ENCODE data around the gene GRAMD1A. TPM values are rescaled to one million over a fixed set of nuclear protein-coding genes. Genes with fewer than 3 reads are reported as not detected.

The GRAMD1A gene
- total and polyA plus RNA-seq, 9 of the 15 experiments (the other 6 are each of a cell fraction or from before 2014, with no cell fraction given) = 1.4 to 63.8 (median 38.5) TPM

- no peaks in the 10 kb centered on the region for H3K36me3 ChIP-seq (ENCODE audit: control insufficient read depth, insufficient read depth, low read length)
- H3K9me1 ChIP-seq (ENCODE audit: control insufficient read depth, insufficient read depth, low read length) = no peaks in the 10 kb centered on the region
- BruUV-seq (replicated peaks) = no TSS peak
- no peak overlapping the region for H3K4me2 ChIP-seq (ENCODE audit: insufficient read depth, low read length)
- H3K4me1 ChIP-seq (replicated peaks in 1 of 2; ENCODE audit: control insufficient read depth in 2 of 2, insufficient read depth in 2 of 2, low read length in 2 of 2) = peaks cover 0 to 7% of the 10 kb centered on the region in 2 experiments; a peak in 2 of 5 replicates
- no peaks in the 10 kb centered on the region for H3K9me3 ChIP-seq (replicated peaks; ENCODE audit: control insufficient read depth, insufficient read depth, low read depth, low read length)
- intact Hi-C loops (cut with micrococcal nuclease) (no loop called here), in situ Hi-C loops (cut with MboI) (no loop called here)
- no peak overlapping the region for H3K27ac ChIP-seq (ENCODE audit: extremely low read depth, low read depth, low read length)
- no peak overlapping the region for H2AFZ ChIP-seq (ENCODE audit: low read depth, low read length)
- ATAC-seq = no peak
- TF ChIP-seq ZKSCAN1 (IDR thresholded peaks at IDR 0.05; ENCODE audit: low read depth, low read length) (peak; percentile 88), ZBTB12 (CRISPR knock-in tag; IDR thresholded peaks at IDR 0.05) (no peak)
- H3K27me3 ChIP-seq (ENCODE audit: control insufficient read depth in 2 of 2, insufficient read depth in 2 of 2, low read length in 2 of 2) = 0 out of 5 replicates have a peak, but pooled peaks cover 0 to 4% of the 10 kb centered on the region in 2 experiments
- ChIA-PET CTCF (ENCODE audit: low intra/inter-chr PET ratio) (no interaction called here), POLR2A (interaction anchor here (0.7 kb wide), 1 partner anchor 10 kb away, joined by 3 read pairs; no protein-coding TSS in a partner anchor)
- no peak for FAIRE-seq
- 37% methylated on average over 8 of the region's 8 CpGs for WGBS (ENCODE audit: insufficient coverage, low coverage, missing lambda C conversion rate)
- no peak overlapping the region for H3K4me3 ChIP-seq
- no peak for DNase-seq (ENCODE audit: extremely low read depth in 1 of 4, low spot score in 3 of 4)
- H3K79me2 ChIP-seq (ENCODE audit: control insufficient read depth, insufficient read depth, low read length) = no peaks in the 10 kb centered on the region
- H3K9ac ChIP-seq (ENCODE audit: insufficient read depth in 1 of 2, low read depth in 2 of 2, low read length in 2 of 2) = no peak overlapping the region
- H4K20me1 ChIP-seq (replicated peaks; ENCODE audit: control insufficient read depth, insufficient read depth, low read length) = no peaks in the 10 kb centered on the region
Observed at GRCh38 chr19:35052599-35053190, 52.6 kb downstream of the GRAMD1A start.

GRCh38 chr19:35053667-35054293 is 53.7 kb downstream of the GRAMD1A start:
- H3K36me3 ChIP-seq (ENCODE audit: control insufficient read depth, insufficient read depth, low read length) = no peaks in the 10 kb centered on the region
- in situ Hi-C loops (cut with MboI) = no loop called here
- H3K27me3 ChIP-seq (ENCODE audit: control insufficient read depth in 2 of 2, insufficient read depth in 2 of 2, low read length in 2 of 2) = 0 out of 5 replicates have a peak, but pooled peaks cover 0 to 4% of the 10 kb centered on the region in 2 experiments
- no peak overlapping the region for H2AFZ ChIP-seq (ENCODE audit: low read depth, low read length)
- no peaks in the 10 kb centered on the region for H4K20me1 ChIP-seq (replicated peaks; ENCODE audit: control insufficient read depth, insufficient read depth, low read length)
- no peaks in the 10 kb centered on the region for H3K9me3 ChIP-seq (replicated peaks; ENCODE audit: control insufficient read depth, insufficient read depth, low read depth, low read length)
- BruUV-seq (replicated peaks) = no TSS peak
- ChIA-PET CTCF (ENCODE audit: low intra/inter-chr PET ratio) (no interaction called here), POLR2A (interaction anchor here (0.6 kb wide), 2 partner anchors 79 to 261 kb away, joined by 3 read pairs; no protein-coding TSS in a partner anchor)
- no peak overlapping the region for H3K27ac ChIP-seq (ENCODE audit: extremely low read depth, low read depth, low read length)
- WGBS (ENCODE audit: insufficient coverage, low coverage, missing lambda C conversion rate) = 17% methylated on average over 9 of the region's 9 CpGs
- no peak overlapping the region for H3K4me2 ChIP-seq (ENCODE audit: insufficient read depth, low read length)
- H3K4me3 ChIP-seq = no peak overlapping the region
- FAIRE-seq (no peak), DNase-seq (ENCODE audit: extremely low read depth in 1 of 4, low spot score in 3 of 4) (no peak), ATAC-seq (no peak)
- intact Hi-C loops (cut with micrococcal nuclease) = no loop called here
- H3K9me1 ChIP-seq (ENCODE audit: control insufficient read depth, insufficient read depth, low read length) = no peaks in the 10 kb centered on the region
- peaks cover 0 to 6% of the 10 kb centered on the region in 2 experiments; a peak in 2 of 5 replicates for H3K4me1 ChIP-seq (replicated peaks in 1 of 2; ENCODE audit: control insufficient read depth in 2 of 2, insufficient read depth in 2 of 2, low read length in 2 of 2)
- no peak overlapping the region for H3K9ac ChIP-seq (ENCODE audit: insufficient read depth in 1 of 2, low read depth in 2 of 2, low read length in 2 of 2)
- H3K79me2 ChIP-seq (ENCODE audit: control insufficient read depth, insufficient read depth, low read length) = no peaks in the 10 kb centered on the region
- TF ChIP-seq RBM17 (IDR thresholded peaks at IDR 0.05; ENCODE audit: borderline replicate concordance, low read depth, low read length) (no peak), BCOR (IDR thresholded peaks at IDR 0.05) (peak; percentile 65; the same call in 1 of the 2 replicates), HDAC8 (tag; IDR thresholded peaks at IDR 0.05) (no peak), ZNF408 (CRISPR knock-in tag; IDR thresholded peaks at IDR 0.05; ENCODE audit: low read depth) (no peak)
